SK-N-SH (cell line): ENCODE measurements around the gene AGL.
"Not testable (repeated sequence)": the region's sequence is repeated elsewhere in the genome, so short reads cannot be mapped to it uniquely, and the experiment has no call there.

Experiments
- CHD2 ChIP-seq: fragments of 150-350 bp; IDR thresholded peaks from 2 replicates; pipeline ENCODE4 v1.6.1; 2018; ENCODE audit warnings: low read length; ENCODE audit not compliant: partially characterized antibody
- EP300 ChIP-seq, 2 experiments: IDR thresholded peaks; 2 replicates each; pipeline versions ENCODE4 v1.4.0 to v1.6.1; 2012; ENCODE audit warnings: borderline replicate concordance in 1 of 2, low read depth in 1 of 2, low read length in 1 of 2
- EZH2phosphoT487 ChIP-seq: fragments of 200-600 bp; sonication (generic); IDR thresholded peaks from 2 replicates; pipeline ENCODE4 v1.6.1; 2017; ENCODE audit warnings: low read depth, mixed run types, mild to moderate bottlenecking, antibody characterized with exemption, moderate library complexity, borderline replicate concordance
- POLR2AphosphoS5 ChIP-seq: IDR thresholded peaks from 2 replicates; pipeline ENCODE4 v1.6.1; 2012; ENCODE audit warnings: low read depth, low read length
- RCOR1 ChIP-seq: fragments of 150-350 bp; IDR thresholded peaks from 2 replicates; pipeline ENCODE4 v1.6.1; 2017; ENCODE audit warnings: antibody characterized with exemption, low read length
- SMC3 ChIP-seq: IDR thresholded peaks from 2 replicates; pipeline ENCODE4 v1.6.1; 2012; ENCODE audit warnings: low read depth, low read length, improper control_type of control experiment
- TCF12 ChIP-seq: IDR thresholded peaks from 2 replicates; pipeline ENCODE4 v1.4.0; 2012
- TF ChIP-seq, protein P1 (sequence below): fragments of 200-600 bp; sonication (generic); IDR thresholded peaks from 2 replicates; pipeline ENCODE4 v1.6.1; 2017; ENCODE audit warnings: antibody characterized with exemption, mild to moderate bottlenecking, moderate library complexity
- TF ChIP-seq, protein P2 (sequence below): fragments of 150-350 bp; IDR thresholded peaks from 2 replicates; pipeline ENCODE4 v1.6.1; 2017; ENCODE audit warnings: antibody characterized with exemption, low read length, low read depth, borderline replicate concordance
- TF ChIP-seq, protein P3 (sequence below): IDR thresholded peaks from 2 replicates; pipeline ENCODE4; 2012
- TF ChIP-seq, protein P4 (sequence below): IDR thresholded peaks from 2 replicates; pipeline ENCODE4 v1.4.0; 2012; ENCODE audit warnings: low read depth, borderline replicate concordance
- TF ChIP-seq, protein P5 (sequence below): IDR thresholded peaks from 2 replicates; pipeline ENCODE4 v1.4.0; 2012; ENCODE audit warnings: low read depth, borderline replicate concordance
- TF ChIP-seq, protein P6 (sequence below): IDR thresholded peaks from 2 replicates; pipeline ENCODE4 v1.6.1; 2012; ENCODE audit warnings: mild to moderate bottlenecking, low read depth, low read length, moderate library complexity

DNA sequence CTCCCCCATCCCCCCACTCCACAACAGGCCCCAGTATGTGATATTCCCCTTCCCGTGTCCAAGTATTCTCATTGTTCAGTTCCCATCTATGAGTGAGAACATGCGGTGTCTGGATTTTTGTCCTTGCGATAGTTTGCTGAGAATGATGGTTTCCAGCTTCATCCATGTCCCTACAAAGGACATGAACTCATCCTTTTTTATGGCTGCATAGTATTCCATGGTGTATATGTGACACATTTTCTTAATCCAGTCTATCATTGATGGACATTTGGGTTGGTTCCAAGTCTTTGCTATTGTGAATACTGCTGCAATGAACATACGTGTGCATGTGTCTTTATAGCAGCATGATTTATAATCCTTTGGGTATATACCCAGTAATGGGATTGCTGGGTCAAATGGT lies 53.1 kb downstream of the AGL start:
- TF ChIP-seq, protein P1, sequence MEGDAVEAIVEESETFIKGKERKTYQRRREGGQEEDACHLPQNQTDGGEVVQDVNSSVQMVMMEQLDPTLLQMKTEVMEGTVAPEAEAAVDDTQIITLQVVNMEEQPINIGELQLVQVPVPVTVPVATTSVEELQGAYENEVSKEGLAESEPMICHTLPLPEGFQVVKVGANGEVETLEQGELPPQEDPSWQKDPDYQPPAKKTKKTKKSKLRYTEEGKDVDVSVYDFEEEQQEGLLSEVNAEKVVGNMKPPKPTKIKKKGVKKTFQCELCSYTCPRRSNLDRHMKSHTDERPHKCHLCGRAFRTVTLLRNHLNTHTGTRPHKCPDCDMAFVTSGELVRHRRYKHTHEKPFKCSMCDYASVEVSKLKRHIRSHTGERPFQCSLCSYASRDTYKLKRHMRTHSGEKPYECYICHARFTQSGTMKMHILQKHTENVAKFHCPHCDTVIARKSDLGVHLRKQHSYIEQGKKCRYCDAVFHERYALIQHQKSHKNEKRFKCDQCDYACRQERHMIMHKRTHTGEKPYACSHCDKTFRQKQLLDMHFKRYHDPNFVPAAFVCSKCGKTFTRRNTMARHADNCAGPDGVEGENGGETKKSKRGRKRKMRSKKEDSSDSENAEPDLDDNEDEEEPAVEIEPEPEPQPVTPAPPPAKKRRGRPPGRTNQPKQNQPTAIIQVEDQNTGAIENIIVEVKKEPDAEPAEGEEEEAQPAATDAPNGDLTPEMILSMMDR, result not testable (repeated sequence)
- not testable (repeated sequence) for TF ChIP-seq EP300 (IDR thresholded peaks at IDR 0.05; ENCODE audit: borderline replicate concordance in 1 of 2, low read depth in 1 of 2, low read length in 1 of 2); SMC3; POLR2AphosphoS5; EZH2phosphoT487; RCOR1; TCF12; CHD2
- TF ChIP-seq, protein P2, sequence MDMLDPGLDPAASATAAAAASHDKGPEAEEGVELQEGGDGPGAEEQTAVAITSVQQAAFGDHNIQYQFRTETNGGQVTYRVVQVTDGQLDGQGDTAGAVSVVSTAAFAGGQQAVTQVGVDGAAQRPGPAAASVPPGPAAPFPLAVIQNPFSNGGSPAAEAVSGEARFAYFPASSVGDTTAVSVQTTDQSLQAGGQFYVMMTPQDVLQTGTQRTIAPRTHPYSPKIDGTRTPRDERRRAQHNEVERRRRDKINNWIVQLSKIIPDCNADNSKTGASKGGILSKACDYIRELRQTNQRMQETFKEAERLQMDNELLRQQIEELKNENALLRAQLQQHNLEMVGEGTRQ, result not testable (repeated sequence)
- TF ChIP-seq, protein P3, sequence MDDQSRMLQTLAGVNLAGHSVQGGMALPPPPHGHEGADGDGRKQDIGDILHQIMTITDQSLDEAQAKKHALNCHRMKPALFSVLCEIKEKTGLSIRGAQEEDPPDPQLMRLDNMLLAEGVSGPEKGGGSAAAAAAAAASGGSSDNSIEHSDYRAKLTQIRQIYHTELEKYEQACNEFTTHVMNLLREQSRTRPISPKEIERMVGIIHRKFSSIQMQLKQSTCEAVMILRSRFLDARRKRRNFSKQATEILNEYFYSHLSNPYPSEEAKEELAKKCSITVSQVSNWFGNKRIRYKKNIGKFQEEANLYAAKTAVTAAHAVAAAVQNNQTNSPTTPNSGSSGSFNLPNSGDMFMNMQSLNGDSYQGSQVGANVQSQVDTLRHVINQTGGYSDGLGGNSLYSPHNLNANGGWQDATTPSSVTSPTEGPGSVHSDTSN, result not testable (repeated sequence)
- TF ChIP-seq, protein P4, sequence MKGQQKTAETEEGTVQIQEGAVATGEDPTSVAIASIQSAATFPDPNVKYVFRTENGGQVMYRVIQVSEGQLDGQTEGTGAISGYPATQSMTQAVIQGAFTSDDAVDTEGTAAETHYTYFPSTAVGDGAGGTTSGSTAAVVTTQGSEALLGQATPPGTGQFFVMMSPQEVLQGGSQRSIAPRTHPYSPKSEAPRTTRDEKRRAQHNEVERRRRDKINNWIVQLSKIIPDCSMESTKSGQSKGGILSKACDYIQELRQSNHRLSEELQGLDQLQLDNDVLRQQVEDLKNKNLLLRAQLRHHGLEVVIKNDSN, result not testable (repeated sequence)
- TF ChIP-seq, protein P5, sequence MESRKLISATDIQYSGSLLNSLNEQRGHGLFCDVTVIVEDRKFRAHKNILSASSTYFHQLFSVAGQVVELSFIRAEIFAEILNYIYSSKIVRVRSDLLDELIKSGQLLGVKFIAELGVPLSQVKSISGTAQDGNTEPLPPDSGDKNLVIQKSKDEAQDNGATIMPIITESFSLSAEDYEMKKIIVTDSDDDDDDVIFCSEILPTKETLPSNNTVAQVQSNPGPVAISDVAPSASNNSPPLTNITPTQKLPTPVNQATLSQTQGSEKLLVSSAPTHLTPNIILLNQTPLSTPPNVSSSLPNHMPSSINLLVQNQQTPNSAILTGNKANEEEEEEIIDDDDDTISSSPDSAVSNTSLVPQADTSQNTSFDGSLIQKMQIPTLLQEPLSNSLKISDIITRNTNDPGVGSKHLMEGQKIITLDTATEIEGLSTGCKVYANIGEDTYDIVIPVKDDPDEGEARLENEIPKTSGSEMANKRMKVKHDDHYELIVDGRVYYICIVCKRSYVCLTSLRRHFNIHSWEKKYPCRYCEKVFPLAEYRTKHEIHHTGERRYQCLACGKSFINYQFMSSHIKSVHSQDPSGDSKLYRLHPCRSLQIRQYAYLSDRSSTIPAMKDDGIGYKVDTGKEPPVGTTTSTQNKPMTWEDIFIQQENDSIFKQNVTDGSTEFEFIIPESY, result not testable (repeated sequence)
- TF ChIP-seq, protein P6, sequence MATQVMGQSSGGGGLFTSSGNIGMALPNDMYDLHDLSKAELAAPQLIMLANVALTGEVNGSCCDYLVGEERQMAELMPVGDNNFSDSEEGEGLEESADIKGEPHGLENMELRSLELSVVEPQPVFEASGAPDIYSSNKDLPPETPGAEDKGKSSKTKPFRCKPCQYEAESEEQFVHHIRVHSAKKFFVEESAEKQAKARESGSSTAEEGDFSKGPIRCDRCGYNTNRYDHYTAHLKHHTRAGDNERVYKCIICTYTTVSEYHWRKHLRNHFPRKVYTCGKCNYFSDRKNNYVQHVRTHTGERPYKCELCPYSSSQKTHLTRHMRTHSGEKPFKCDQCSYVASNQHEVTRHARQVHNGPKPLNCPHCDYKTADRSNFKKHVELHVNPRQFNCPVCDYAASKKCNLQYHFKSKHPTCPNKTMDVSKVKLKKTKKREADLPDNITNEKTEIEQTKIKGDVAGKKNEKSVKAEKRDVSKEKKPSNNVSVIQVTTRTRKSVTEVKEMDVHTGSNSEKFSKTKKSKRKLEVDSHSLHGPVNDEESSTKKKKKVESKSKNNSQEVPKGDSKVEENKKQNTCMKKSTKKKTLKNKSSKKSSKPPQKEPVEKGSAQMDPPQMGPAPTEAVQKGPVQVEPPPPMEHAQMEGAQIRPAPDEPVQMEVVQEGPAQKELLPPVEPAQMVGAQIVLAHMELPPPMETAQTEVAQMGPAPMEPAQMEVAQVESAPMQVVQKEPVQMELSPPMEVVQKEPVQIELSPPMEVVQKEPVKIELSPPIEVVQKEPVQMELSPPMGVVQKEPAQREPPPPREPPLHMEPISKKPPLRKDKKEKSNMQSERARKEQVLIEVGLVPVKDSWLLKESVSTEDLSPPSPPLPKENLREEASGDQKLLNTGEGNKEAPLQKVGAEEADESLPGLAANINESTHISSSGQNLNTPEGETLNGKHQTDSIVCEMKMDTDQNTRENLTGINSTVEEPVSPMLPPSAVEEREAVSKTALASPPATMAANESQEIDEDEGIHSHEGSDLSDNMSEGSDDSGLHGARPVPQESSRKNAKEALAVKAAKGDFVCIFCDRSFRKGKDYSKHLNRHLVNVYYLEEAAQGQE, result not testable (repeated sequence)
